Tibial nerve (tissue), 4 donors: ENCODE data around the gene TSPAN13.

Experiments used
- CTCF ChIP-seq, 5 experiments: fragments of 200-600 bp in 3 of 5; fragments of 450-650 bp in 2 of 5; sonication (generic) in 3 of 5; IDR thresholded peaks; one replicate each; pipeline ENCODE4 v1.5.1; 2016 to 2019; ENCODE audit warnings: antibody characterized with exemption in 5 of 5, mild to moderate bottlenecking in 3 of 5, moderate library complexity in 2 of 5
- EP300 ChIP-seq, 2 donors: sonication (generic); formaldehyde crosslinking; IDR thresholded peaks; one replicate each; pipeline ENCODE4 v1.6.1; 2017; ENCODE audit warnings: antibody characterized with exemption in 2 of 2, mild to moderate bottlenecking in 1 of 2
- POLR2A ChIP-seq, 2 donors: fragments of 450-650 bp; IDR thresholded peaks; one replicate each; pipeline ENCODE4 v1.6.1; 2017; ENCODE audit warnings: antibody characterized with exemption in 2 of 2, mild to moderate bottlenecking in 2 of 2, moderate library complexity in 2 of 2

GRCh38 chr7:16779051-16779450, 25.5 kb downstream of the TSPAN13 start:
- TF ChIP-seq POLR2A (IDR thresholded peaks at IDR 0.05) (no peak), CTCF (IDR thresholded peaks at IDR 0.05) (no peak), EP300 (IDR thresholded peaks at IDR 0.05) (no peak)
